Peyer's patch (tissue), 4 donors: ENCODE data around the gene IMPDH1. TPM values are rescaled to one million over a fixed set of nuclear protein-coding genes. Genes with fewer than 3 reads are reported as not detected.

Experiments used
- DNase-seq, 3 donors: peaks; one replicate each; pipeline ENCODE4 v3.0.0-alpha.2; 2017 to 2019
- H3K27ac ChIP-seq, 4 donors: fragments of 200-600 bp; sonication (generic); one replicate each; pipeline ENCODE4 v1.5.1; 2016 to 2019
- H3K27me3 ChIP-seq, 2 donors: fragments of 200-600 bp; sonication (generic); one replicate each; pipeline ENCODE4 v1.5.1; 2019
- H3K36me3 ChIP-seq, 3 donors: fragments of 200-600 bp; sonication (generic); one replicate each; pipeline ENCODE4 v1.5.1; 2016 to 2019
- H3K4me1 ChIP-seq, 4 donors: fragments of 200-600 bp; sonication (generic); one replicate each; pipeline ENCODE4 v1.5.1; 2016 to 2019
- H3K4me3 ChIP-seq, 4 donors: fragments of 200-600 bp; sonication (generic); 1 replicate in 3 of 4; 2 replicates in 1 of 4; pipeline ENCODE4 v1.5.1; 2016 to 2019; ENCODE audit warnings: mild to moderate bottlenecking in 1 of 4
- H3K9me3 ChIP-seq, 4 donors: fragments of 200-600 bp; sonication (generic); one replicate each; pipeline ENCODE4 v1.5.1; 2016 to 2019; ENCODE audit warnings: mild to moderate bottlenecking in 1 of 4
- CTCF ChIP-seq, 6 experiments: fragments of 450-650 bp in 4 of 6; fragments of 200-600 bp in 2 of 6; sonication (generic) in 1 of 6; IDR thresholded peaks; one replicate each; pipeline ENCODE4 v1.5.1; 2017 to 2019; ENCODE audit warnings: antibody characterized with exemption in 6 of 6, mild to moderate bottlenecking in 3 of 6, moderate library complexity in 1 of 6
- POLR2A ChIP-seq, 2 donors: fragments of 450-650 bp; IDR thresholded peaks; one replicate each; pipeline ENCODE4 v1.5.1; 2017; ENCODE audit warnings: antibody characterized with exemption in 2 of 2, mild to moderate bottlenecking in 2 of 2, moderate library complexity in 2 of 2
- total RNA-seq, 4 donors: library from RNA; depleted of rRNA; stranded (reverse); fragments of >200 nt; gene quantifications; one replicate each; pipeline ENCODE4 v1.1.0, GENCODE V29; 2016

IMPDH1 gene
- total RNA-seq, 4 donors from 2014 or later: 7.9 to 45.4 (median 14.8) TPM

DNA sequence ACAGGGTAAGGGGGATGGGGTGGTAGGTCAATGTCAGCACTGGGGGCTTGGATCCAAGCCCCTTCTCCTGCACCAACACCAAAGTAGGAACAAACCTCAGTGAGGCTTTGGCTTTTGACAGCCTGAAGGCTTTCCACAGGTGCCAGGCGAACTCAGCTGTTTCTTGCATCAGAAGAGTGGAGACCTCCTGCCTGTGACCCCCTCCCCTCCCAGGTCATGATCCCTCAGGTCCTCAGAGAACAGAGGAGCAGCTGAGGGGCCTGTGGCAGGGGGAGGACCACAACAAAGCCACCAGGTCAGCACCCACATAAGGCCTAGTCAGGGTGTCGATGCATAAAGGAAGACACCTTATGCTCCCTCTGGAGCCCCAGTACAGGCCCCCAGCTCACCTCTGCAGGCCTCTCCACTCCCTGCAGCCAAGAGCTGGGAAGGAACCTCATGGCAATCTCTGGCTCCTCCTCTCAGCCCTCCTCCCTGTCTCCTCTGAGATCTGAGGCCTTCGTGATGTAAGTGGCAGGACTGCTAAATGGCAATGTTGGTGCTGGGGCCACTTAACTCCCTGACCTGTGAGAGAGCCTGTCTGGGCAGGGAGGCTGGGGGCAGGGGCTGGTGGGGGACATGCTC, 29.2 kb downstream of the IMPDH1 start:
- Histone ChIP-seq H3K36me3 (no peaks in the 10 kb centered on the region), H3K27ac (no peak overlapping the region), H3K4me3 (no peak overlapping the region), H3K27me3 (no peaks in the 10 kb centered on the region), H3K4me1 (no peaks in the 10 kb centered on the region), H3K9me3 (no peaks in the 10 kb centered on the region)
- no peak for TF ChIP-seq POLR2A (IDR thresholded peaks at IDR 0.05)
- no peak for TF ChIP-seq CTCF (IDR thresholded peaks at IDR 0.05)
- no peak for DNase-seq

GRCh38 chr7:128379900-128380479, 29.8 kb downstream of the IMPDH1 start:
- Histone ChIP-seq H3K27me3 (no peaks in the 10 kb centered on the region), H3K9me3 (no peaks in the 10 kb centered on the region), H3K27ac (no peak overlapping the region), H3K4me3 (no peak overlapping the region), H3K4me1 (no peaks in the 10 kb centered on the region), H3K36me3 (no peaks in the 10 kb centered on the region)
- no peak for DNase-seq
- TF ChIP-seq CTCF (IDR thresholded peaks at IDR 0.05) (no peak), POLR2A (IDR thresholded peaks at IDR 0.05) (no peak)

DNA sequence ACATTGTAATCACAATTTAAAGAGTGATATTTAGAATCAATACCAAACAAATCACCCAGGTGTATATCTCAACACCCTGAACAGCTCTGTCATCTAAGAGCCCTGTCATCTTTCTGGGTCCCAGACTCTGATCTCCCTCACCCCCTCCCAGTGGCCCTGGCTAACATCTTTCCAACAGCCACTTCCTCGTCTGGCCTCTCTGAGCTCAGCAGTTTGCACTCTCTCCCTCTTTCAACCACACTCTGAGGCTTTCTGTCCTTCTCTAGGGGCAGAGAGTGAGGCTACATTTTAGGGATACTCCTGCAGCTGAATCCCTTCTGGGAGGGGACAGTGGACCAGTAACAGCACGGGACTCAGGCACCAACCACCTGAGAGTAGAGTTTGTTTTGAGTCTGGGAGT, 31.1 kb downstream of the IMPDH1 start:
- no peaks in the 10 kb centered on the region for H3K36me3 ChIP-seq
- no peak for DNase-seq
- no peak overlapping the region for H3K4me3 ChIP-seq
- H3K27ac ChIP-seq: no peak overlapping the region
- no peaks in the 10 kb centered on the region for H3K27me3 ChIP-seq
- H3K4me1 ChIP-seq: no peaks in the 10 kb centered on the region
- no peaks in the 10 kb centered on the region for H3K9me3 ChIP-seq
- no peak for TF ChIP-seq POLR2A (IDR thresholded peaks at IDR 0.05)
- TF ChIP-seq CTCF (IDR thresholded peaks at IDR 0.05): no peak

GRCh38 chr7:128376077-128376476, 33.7 kb downstream of the IMPDH1 start:
- no peak for DNase-seq
- TF ChIP-seq POLR2A (IDR thresholded peaks at IDR 0.05) (no peak), CTCF (IDR thresholded peaks at IDR 0.05) (no peak)

DNA sequence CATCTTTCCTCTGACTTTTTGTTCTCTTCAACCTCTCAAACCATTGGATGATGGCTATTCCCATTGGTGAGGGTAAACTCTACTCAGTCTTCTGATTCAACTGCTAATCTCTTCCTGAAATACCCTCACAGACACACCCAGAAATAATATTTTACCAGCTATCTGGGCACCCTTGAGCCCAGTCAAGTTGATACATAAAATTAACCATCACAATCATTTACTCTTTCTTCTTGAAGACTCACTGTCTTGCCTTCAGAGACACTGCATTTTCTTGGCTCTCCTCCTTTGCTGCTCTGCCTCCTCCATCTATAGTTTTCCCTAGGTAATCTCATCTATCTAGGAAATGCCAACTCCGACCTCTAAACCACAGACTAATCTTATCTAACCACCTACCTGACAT, 35.7 kb downstream of the IMPDH1 start:
- Histone ChIP-seq H3K36me3 (no peaks in the 10 kb centered on the region), H3K4me1 (no peaks in the 10 kb centered on the region), H3K27ac (no peak overlapping the region), H3K4me3 (no peak overlapping the region), H3K9me3 (no peaks in the 10 kb centered on the region), H3K27me3 (no peaks in the 10 kb centered on the region)
- no peak for TF ChIP-seq CTCF (IDR thresholded peaks at IDR 0.05)
- no peak for TF ChIP-seq POLR2A (IDR thresholded peaks at IDR 0.05)
- DNase-seq: no peak

More at GRCh38 chr7:128376077-128376476, 33.7 kb downstream of the IMPDH1 start:
- H3K27me3 ChIP-seq: no peaks in the 10 kb centered on the region
- no peaks in the 10 kb centered on the region for H3K9me3 ChIP-seq
- no peaks in the 10 kb centered on the region for H3K36me3 ChIP-seq
- no peaks in the 10 kb centered on the region for H3K4me1 ChIP-seq
- no peak overlapping the region for H3K4me3 ChIP-seq
- H3K27ac ChIP-seq: no peak overlapping the region
